Esophagus squamous epithelium (tissue), 5 donors: Measurements from ENCODE around the gene OXTR. TPM values are rescaled to one million over a fixed set of nuclear protein-coding genes. Genes with fewer than 3 reads are reported as not detected.

ENCODE experiments used
- DNase-seq: peaks from one replicate; lab custom pipeline; 2025; lab: John Stamatoyannopoulos, UW
- H3K27ac ChIP-seq, 4 donors: fragments of 200-600 bp; sonication (generic); one replicate each; pipeline ENCODE4 v1.5.1; 2016 to 2019; ENCODE audit warnings: mild to moderate bottlenecking in 1 of 4
- H3K27me3 ChIP-seq, 4 donors: fragments of 200-600 bp; sonication (generic); 1 replicate in 3 of 4; 2 replicates in 1 of 4; pipeline versions ENCODE4 v1.5.1 to v1.6.0; 2017 to 2021; ENCODE audit warnings: antibody characterized with exemption in 1 of 4
- H3K36me3 ChIP-seq, 3 donors: fragments of 200-600 bp; sonication (generic); one replicate each; pipeline ENCODE4 v1.5.1; 2016 to 2019
- H3K4me1 ChIP-seq, 3 donors: fragments of 200-600 bp; sonication (generic); one replicate each; pipeline ENCODE4 v1.5.1; 2017 to 2019
- H3K4me3 ChIP-seq, 4 donors: fragments of 200-600 bp; sonication (generic); 1 replicate in 3 of 4; 2 replicates in 1 of 4; pipeline ENCODE4 v1.5.1; 2016 to 2019; ENCODE audit warnings: mild to moderate bottlenecking in 2 of 4, moderate library complexity in 1 of 4
- H3K9me3 ChIP-seq, 3 donors: fragments of 200-600 bp; sonication (generic); one replicate each; pipeline ENCODE4 v1.5.1; 2016 to 2019
- CTCF ChIP-seq, 6 experiments: fragments of 450-650 bp in 4 of 6; fragments of 200-600 bp in 2 of 6; sonication (generic) in 2 of 6; IDR thresholded peaks; one replicate each; pipeline ENCODE4 v1.5.1; 2016 to 2019; ENCODE audit warnings: antibody characterized with exemption in 6 of 6, mild to moderate bottlenecking in 4 of 6, moderate library complexity in 4 of 6
- POLR2A ChIP-seq, 4 donors: fragments of 450-650 bp; IDR thresholded peaks; one replicate each; pipeline ENCODE4 v1.6.1; 2017; ENCODE audit warnings: antibody characterized with exemption in 4 of 4, mild to moderate bottlenecking in 4 of 4, moderate library complexity in 3 of 4
- WGBS, 2 donors: methylation state at CpG; one replicate each; pipeline ENCODE4 v1.1.5; 2018; 5-methylcytosine and 5-hydroxymethylcytosine counted together
- intact Hi-C: fragments of 100-400 bp; cut with DNase I; formaldehyde crosslinking; loops from one replicate; pipeline ENCODE4 v1.15.0; 2022
- total RNA-seq, 4 donors: library from RNA; depleted of rRNA; stranded (reverse); fragments of >200 nt; gene quantifications; one replicate each; pipeline ENCODE4 v1.1.0, GENCODE V29; 2016
- donor health status: DM: yes; HTN: yes; CAD: no.

Gene OXTR
- total RNA-seq, 4 donors from 2014 or later: 3.8 to 9.0 (median 6.4) TPM

DNA sequence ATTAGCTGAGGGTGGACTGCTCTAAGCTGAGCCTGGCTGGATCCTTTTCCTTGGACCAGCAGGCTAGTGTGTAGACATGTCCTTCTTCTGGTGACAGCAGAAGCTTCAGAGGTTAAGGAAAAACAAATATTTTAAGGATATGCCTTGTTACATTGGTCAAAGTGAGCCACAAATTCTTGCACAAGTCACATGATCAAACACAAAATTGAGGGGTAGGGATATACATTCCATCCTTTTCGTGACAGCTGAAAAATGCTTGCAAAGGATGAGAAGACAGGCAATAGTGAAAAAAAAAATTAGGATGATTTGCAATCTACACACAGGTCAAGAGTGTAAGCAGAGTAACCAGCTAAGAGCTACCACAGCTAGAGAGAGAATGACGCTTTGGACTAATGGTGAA lies 21.1 kb upstream of the OXTR start:
- Histone ChIP-seq H3K4me1 (no peaks in the 10 kb centered on the region), H3K27ac (no peak overlapping the region), H3K4me3 (no peak overlapping the region), H3K27me3 (no peaks in the 10 kb centered on the region), H3K36me3 (no peaks in the 10 kb centered on the region), H3K9me3 (peaks cover 0 to 4% (median 0%) of the 10 kb centered on the region in 3 donors)
- WGBS, 2 donors: 80 to 86% methylated on average over 2 of the region's 2 CpGs
- TF ChIP-seq POLR2A (IDR thresholded peaks at IDR 0.05): no peak
- TF ChIP-seq CTCF (IDR thresholded peaks at IDR 0.05): no peak
- no peak for DNase-seq
- intact Hi-C loops: no loop called here

DNA sequence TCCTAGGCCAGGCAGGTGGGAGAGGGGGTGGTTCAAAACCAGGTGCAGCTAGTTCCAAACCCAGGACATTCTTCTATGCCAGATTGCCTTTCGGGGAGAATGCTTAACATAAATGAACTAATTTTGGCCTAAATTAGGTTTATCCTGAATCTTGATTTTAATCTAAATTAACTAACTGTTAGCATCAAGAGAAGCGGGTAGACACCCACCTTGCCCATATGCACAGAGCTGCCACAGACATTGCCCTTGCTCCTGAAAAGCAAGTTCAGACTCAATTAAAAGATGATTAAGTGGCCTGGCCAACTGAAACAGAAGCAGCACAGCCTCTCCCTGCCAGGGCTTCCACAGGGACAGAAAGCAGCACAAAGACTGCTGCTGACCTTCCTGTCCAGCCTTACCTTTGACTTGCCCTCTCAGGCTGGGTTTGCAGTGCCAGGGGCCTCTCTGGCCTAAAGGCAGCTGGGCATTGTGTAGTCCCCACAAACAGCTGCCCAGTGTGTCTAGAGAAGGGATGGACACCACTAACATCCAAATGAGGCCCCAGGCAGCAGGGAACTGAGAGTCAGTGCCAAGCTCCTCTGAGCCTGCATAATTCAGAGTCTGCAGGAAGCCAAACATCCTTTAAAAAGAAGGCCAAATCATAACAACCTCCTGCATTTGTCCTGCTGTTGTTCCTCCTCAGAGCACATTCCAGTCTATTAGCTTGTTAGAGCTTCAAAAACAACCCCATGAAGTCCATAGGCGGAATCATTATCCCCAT lies 15.4 kb upstream of the OXTR start:
- no peaks in the 10 kb centered on the region for H3K36me3 ChIP-seq
- no peak for TF ChIP-seq CTCF (IDR thresholded peaks at IDR 0.05)
- no peak for TF ChIP-seq POLR2A (IDR thresholded peaks at IDR 0.05)
- intact Hi-C loops: no loop called here
- H3K4me1 ChIP-seq: no peaks in the 10 kb centered on the region
- 84 to 91% methylated on average over 3 of the region's 3 CpGs for WGBS, 2 donors
- H3K27ac ChIP-seq: peak overlapping the region in 1 of 4 donors; percentile 16
- no peak for DNase-seq
- H3K27me3 ChIP-seq: no peaks in the 10 kb centered on the region
- no peak overlapping the region for H3K4me3 ChIP-seq
- no peaks in the 10 kb centered on the region for H3K9me3 ChIP-seq

DNA sequence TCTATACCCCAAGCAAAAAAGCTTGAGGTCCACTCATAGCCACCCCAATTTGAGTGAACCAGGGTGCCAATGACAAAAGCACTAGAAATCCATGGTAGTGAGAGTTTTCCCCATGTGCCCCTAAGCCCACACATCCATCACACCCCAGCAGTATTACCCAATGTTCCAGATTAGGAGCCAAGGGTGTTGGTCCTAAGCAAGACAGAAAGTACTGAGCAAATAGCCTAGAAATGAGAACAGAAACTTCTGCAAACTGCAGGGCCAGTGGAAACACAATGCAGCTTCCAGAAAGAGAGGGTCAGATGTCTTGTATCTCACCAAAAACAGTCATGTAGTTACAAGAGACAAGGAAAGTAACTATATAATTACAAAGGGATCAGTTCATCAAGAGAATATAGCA lies 10.9 kb upstream of the OXTR start:
- H3K4me3 ChIP-seq: no peak overlapping the region
- H3K4me1 ChIP-seq: no peaks in the 10 kb centered on the region
- H3K9me3 ChIP-seq: no peaks in the 10 kb centered on the region
- intact Hi-C loops: no loop called here
- peaks cover 0 to 39% (median 0%) of the 10 kb centered on the region in 4 donors for H3K27me3 ChIP-seq
- DNase-seq: no peak
- no peak overlapping the region for H3K27ac ChIP-seq
- TF ChIP-seq CTCF (IDR thresholded peaks at IDR 0.05) (no peak), POLR2A (IDR thresholded peaks at IDR 0.05) (no peak)
- H3K36me3 ChIP-seq: no peaks in the 10 kb centered on the region

GRCh38 chr3:8778475-8778874 lies 9.1 kb upstream of the OXTR start:
- no peak for DNase-seq
- Histone ChIP-seq H3K4me3 (no peak overlapping the region), H3K9me3 (no peaks in the 10 kb centered on the region), H3K4me1 (no peaks in the 10 kb centered on the region), H3K27me3 (peaks cover 0 to 52% (median 0%) of the 10 kb centered on the region in 4 donors), H3K27ac (no peak overlapping the region), H3K36me3 (no peaks in the 10 kb centered on the region)
- intact Hi-C loops: no loop called here
- WGBS, 2 donors: 53 to 61% methylated on average over 5 of the region's 5 CpGs
- no peak for TF ChIP-seq CTCF (IDR thresholded peaks at IDR 0.05)
- no peak for TF ChIP-seq POLR2A (IDR thresholded peaks at IDR 0.05)

GRCh38 chr3:8777978-8778267 lies 8.5 kb upstream of the OXTR start:
- no peak overlapping the region for H3K27ac ChIP-seq
- no peak overlapping the region for H3K4me3 ChIP-seq
- intact Hi-C loops: no loop called here
- H3K36me3 ChIP-seq: no peaks in the 10 kb centered on the region
- no peak for TF ChIP-seq POLR2A (IDR thresholded peaks at IDR 0.05)
- TF ChIP-seq CTCF (IDR thresholded peaks at IDR 0.05): no peak
- H3K4me1 ChIP-seq: no peaks in the 10 kb centered on the region
- H3K27me3 ChIP-seq: peaks cover 0 to 52% (median 0%) of the 10 kb centered on the region in 4 donors
- no peak for DNase-seq
- 59 to 69% methylated on average over 4 to 5 of the region's 5 CpGs for WGBS, 2 donors
- no peaks in the 10 kb centered on the region for H3K9me3 ChIP-seq
